Fibroblast of mammary gland (primary cell): ENCODE measurements around the gene DDX50.
"Not testable (repeated sequence)": the region's sequence is repeated elsewhere in the genome, so short reads cannot be mapped to it uniquely, and the experiment has no call there.

Source experiments
- DNase-seq: peaks from one replicate; pipeline ENCODE4 v3.0.0-alpha.2; 2010; ENCODE audit warnings: low read depth
- H3K4me3 ChIP-seq: 2 replicates; pipeline ENCODE4 v1.5.1; 2011; ENCODE audit warnings: low read depth, mild to moderate bottlenecking, low read length, moderate library complexity; ENCODE audit not compliant: control insufficient read depth
- CTCF ChIP-seq: conservative IDR thresholded peaks from 2 replicates; pipeline ENCODE4 v1.5.1; 2011; ENCODE audit warnings: low read depth, low read length, inconsistent platforms; ENCODE audit not compliant: control insufficient read depth, insufficient read depth

DDX50 gene

GRCh38 chr10:68938117-68938516 is 37.0 kb downstream of the DDX50 start:
- peak; percentile 25 for DNase-seq
- H3K4me3 ChIP-seq = no peak overlapping the region
- no peak for TF ChIP-seq CTCF

DNA sequence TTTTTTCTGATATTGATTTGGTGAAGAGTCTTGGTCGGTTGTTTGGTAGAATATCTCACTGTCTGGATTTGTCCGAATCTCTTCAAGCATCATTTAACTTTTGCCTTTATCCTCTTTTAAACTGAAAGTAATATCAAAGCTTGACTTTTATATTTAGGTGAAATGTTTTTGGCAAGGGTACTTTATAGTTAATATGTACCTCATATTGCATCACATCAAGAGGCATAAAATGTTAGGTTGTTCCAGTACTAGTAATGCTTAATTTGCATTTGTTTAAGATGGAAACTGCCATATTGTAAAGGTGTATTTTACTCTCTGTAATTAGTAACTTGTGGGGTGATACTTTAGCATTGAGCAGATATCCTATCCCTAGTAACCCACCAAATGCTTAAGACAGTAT is 37.8 kb downstream of the DDX50 start:
- H3K4me3 ChIP-seq = no peak overlapping the region
- DNase-seq = no peak
- TF ChIP-seq CTCF = no peak

- H3K4me3 ChIP-seq, DNase-seq: not testable (repeated sequence)
These were observed 39.8 kb downstream of the DDX50 start for GRCh38 chr10:68940917-68941316.

- TF ChIP-seq CTCF = no peak
- H3K4me3 ChIP-seq = no peak overlapping the region
- DNase-seq = no peak
These were observed 49.5 kb downstream of the DDX50 start for GRCh38 chr10:68950598-68950997.

DNA sequence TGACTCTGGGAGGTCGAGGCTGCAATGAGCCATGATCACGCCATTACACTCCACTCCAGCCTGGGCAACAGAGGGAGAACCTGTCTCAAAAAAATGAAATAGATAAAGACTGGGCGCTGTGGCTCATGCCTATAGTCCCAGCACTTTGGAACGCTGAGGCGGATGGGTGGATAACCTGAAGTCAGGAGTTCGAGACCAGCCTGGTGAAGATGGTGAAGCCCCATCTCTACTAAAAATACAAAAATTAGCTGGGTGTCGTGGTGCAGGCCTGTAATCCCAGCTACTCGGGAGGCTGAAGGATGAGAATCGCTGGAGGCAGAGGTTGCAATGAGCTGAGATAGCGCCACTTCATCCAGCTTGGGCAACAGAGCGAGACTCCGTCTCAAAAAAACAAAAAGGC is 53.8 kb downstream of the DDX50 start:
- no peak for TF ChIP-seq CTCF
- peak overlapping the region; percentile 99 for H3K4me3 ChIP-seq
- DNase-seq = no peak

- no peak for TF ChIP-seq CTCF
- peak overlapping the region; percentile 99 for H3K4me3 ChIP-seq
- no peak for DNase-seq
These were observed 54.3 kb downstream of the DDX50 start for GRCh38 chr10:68955355-68955831.

DNA sequence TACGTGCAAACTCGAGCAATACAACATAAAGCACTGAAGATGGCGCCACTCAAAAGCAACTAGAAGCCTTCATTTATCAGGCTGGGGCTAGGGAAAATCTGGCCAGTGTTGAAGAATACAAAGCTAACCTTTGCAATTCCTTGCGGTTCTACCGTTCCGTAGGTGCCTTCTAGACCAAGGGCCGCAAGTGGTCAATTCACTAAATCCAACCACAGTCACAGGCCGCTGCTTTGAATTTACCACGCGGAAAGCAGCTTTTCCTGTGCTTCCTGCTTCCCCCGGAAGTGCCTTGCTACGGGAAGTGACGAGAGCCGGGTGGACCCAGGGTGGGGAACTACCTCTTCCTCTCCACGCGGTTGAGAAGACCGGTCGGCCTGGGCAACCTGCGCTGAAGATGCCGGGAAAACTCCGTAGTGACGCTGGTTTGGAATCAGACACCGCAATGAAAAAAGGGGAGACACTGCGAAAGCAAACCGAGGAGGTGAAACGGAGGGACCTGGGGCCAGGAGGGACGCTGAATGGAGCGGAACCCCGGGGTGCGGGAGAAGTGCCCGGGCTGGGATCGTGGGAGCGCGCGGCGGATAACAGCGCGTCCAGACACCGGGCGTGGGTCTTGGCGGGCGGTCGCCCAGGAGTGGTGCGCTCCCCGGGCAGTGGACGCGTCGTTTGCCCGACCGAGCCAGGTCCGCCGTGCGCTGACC is 54.9 kb downstream of the DDX50 start, which contains the start of gene DDX21:
Gene DDX21 (plus strand): TSS at position 339 of the 701 bp plus-strand sequence. CDS start 56 bp downstream, at position 395.
- H3K4me3 ChIP-seq = peak within 1 kb of the TSS; percentile 99
- TF ChIP-seq CTCF = peak; percentile 66
- peak; percentile 92 for DNase-seq
